GM12878 (cell line): Measurements from ENCODE around the gene ENDOU. TPM values are rescaled to one million over a fixed set of nuclear protein-coding genes. Genes with fewer than 3 reads are reported as not detected.

Source experiments
- ATAC-seq: fragments of 200-7000 bp; cut with Tn5 transposase; 3 replicates; pipeline ENCODE4 v1.9.1; 2020; ENCODE audit warnings: mild to moderate bottlenecking, moderate library complexity
- BruUV-seq: library from RNA; stranded (reverse); fragments of 400-500 nt; replicated peaks from 2 replicates; lab custom pipeline; 2021; lab: Mats Ljungman, UMichigan
- CTCF ChIA-PET: fragments of 300-600 bp; sonication (Branson Sonifier 250); formaldehyde crosslinking; extraction: SDS; loops from one replicate; lab custom pipeline; 2021; ENCODE audit warnings: inconsistent platforms; lab: Yijun Ruan, JAX
- POLR2A ChIA-PET: fragments of 350-600 bp; formaldehyde crosslinking; extraction: SDS; loops from one replicate; lab custom pipeline; 2021; ENCODE audit warnings: inconsistent platforms; lab: Charles Lee
- RAD21 ChIA-PET: fragments of 300-600 bp; sonication (Branson Sonifier 250); formaldehyde crosslinking; loops from one replicate; lab custom pipeline; 2023; ENCODE audit warnings: antibody characterized with exemption; ENCODE audit not compliant: unreplicated experiment; lab: Charles Lee
- SMC1A ChIA-PET: fragments of 300-600 bp; sonication (Branson Sonifier 250); formaldehyde crosslinking; loops from one replicate; lab custom pipeline; 2023; ENCODE audit not compliant: unreplicated experiment, uncharacterized antibody; lab: Charles Lee
- DNase-seq: peaks from one replicate; pipeline ENCODE4 v3.0.0-alpha.2; 2011; ENCODE audit warnings: low read depth, low spot score
- FAIRE-seq: peaks from 3 replicates; lab custom pipeline; 2011; peaks lifted over from hg19 to GRCh38; lab: Jason Lieb, UNC
- H2AFZ ChIP-seq: 2 replicates; pipeline ENCODE4 v1.6.0; 2011; ENCODE audit warnings: low read depth, low read length, control low read depth; ENCODE audit not compliant: control insufficient read depth
- H3K27ac ChIP-seq: 2 replicates; pipeline ENCODE4 v1.5.1; 2011; ENCODE audit warnings: control low read depth; ENCODE audit not compliant: control insufficient read depth, insufficient read depth
- H3K27me3 ChIP-seq, 2 experiments: replicated peaks in 1 of 2; 2 replicates each; pipeline versions ENCODE4 v1.6.0 to v1.6.1; 2011; ENCODE audit warnings: low read length in 1 of 2; ENCODE audit not compliant: control insufficient read depth in 2 of 2, insufficient read depth in 2 of 2
- H3K36me3 ChIP-seq, 2 experiments: 2 replicates each; pipeline ENCODE4 v1.5.1; 2011; ENCODE audit warnings: low read length in 1 of 2; ENCODE audit not compliant: control insufficient read depth in 2 of 2, insufficient read depth in 2 of 2
- H3K4me1 ChIP-seq: 2 replicates; pipeline ENCODE4 v1.6.1; 2011; ENCODE audit warnings: mild to moderate bottlenecking, low read length, moderate library complexity, mixed read lengths; ENCODE audit not compliant: control insufficient read depth, insufficient read depth
- H3K4me2 ChIP-seq: 2 replicates; pipeline ENCODE4 v1.6.0; 2011; ENCODE audit warnings: control low read depth; ENCODE audit not compliant: control insufficient read depth, insufficient read depth
- H3K4me3 ChIP-seq: fragments of 200-600 bp; sonication (generic); 2 replicates; pipeline ENCODE4 v1.5.1; 2016
- H3K79me2 ChIP-seq: 2 replicates; pipeline ENCODE4 v1.6.0; 2011; ENCODE audit warnings: low read length; ENCODE audit not compliant: control insufficient read depth, insufficient read depth
- H3K9ac ChIP-seq: 2 replicates; pipeline ENCODE4 v1.8.0; 2011; ENCODE audit warnings: low read length, control low read depth, mixed read lengths; ENCODE audit not compliant: control insufficient read depth, insufficient read depth
- H3K9me3 ChIP-seq: replicated peaks from 3 replicates; pipeline ENCODE4 v1.5.1; 2011; ENCODE audit warnings: mild to moderate bottlenecking, low read length; ENCODE audit not compliant: control insufficient read depth, insufficient read depth
- H4K20me1 ChIP-seq: 2 replicates; pipeline ENCODE4 v1.6.0; 2011; ENCODE audit not compliant: control insufficient read depth, insufficient read depth
- WGBS: methylation state at CpG from one replicate; pipeline ENCODE4 v1.1.6; 2016; ENCODE audit warnings: low lambda C conversion rate; ENCODE audit not compliant: insufficient replicate concordance, insufficient coverage; ENCODE audit errors: missing lambda C conversion rate; 5-methylcytosine and 5-hydroxymethylcytosine counted together
- in situ Hi-C: fragments of 300-500 bp; cut with MboI; formaldehyde crosslinking; loops from 9 replicates; pipeline ENCODE4 v1.14.3; 2018; ENCODE audit warnings: mixed read lengths
- intact Hi-C: fragments of 100-400 bp; cut with micrococcal nuclease; formaldehyde crosslinking; loops from one replicate; pipeline ENCODE4 v1.14.2; 2022; ENCODE audit not compliant: unreplicated experiment
- polyA plus RNA-seq, 11 experiments: library from polyadenylated mRNA; depleted of rRNA in 4 of 11; unstranded in 6 of 11; stranded (reverse) in 5 of 11; fragments of >200 nt; fragmentation: Nextera tagmentation in 4 of 11; fragmentation: Illumina TruSeq in 1 of 11; extraction: Ambion mirVana in 4 of 11; extraction: Trizol in 1 of 11; gene quantifications; 1 replicate in 1 of 11; 2 replicates in 10 of 11; pipeline versions ENCODE4 v1.2.1 to v1.2.3, GENCODE V29; 2011 to 2016; ENCODE audit warnings: inconsistent platforms in 2 of 11, missing spikeins in 2 of 11, low read depth in 1 of 11
- total RNA-seq, 4 experiments: library from RNA; depleted of rRNA in 3 of 4; stranded (reverse); fragments of >200 nt in 3 of 4; fragmentation: Illumina TruSeq in 1 of 4; extraction: Trizol in 1 of 4; gene quantifications; 2 replicates each; pipeline versions ENCODE4 v1.2.1 to v1.2.3, GENCODE V29; 2013 to 2021
- TF ChIP-seq, protein P1 (sequence below): fragments of 450-650 bp; IDR thresholded peaks from 2 replicates; pipeline ENCODE4 v1.6.1; 2017; ENCODE audit warnings: mild to moderate bottlenecking
- TF ChIP-seq, protein P2 (sequence below): fragments of 450-650 bp; IDR thresholded peaks from 2 replicates; pipeline ENCODE4 v1.6.1; 2017; ENCODE audit warnings: antibody characterized with exemption, mild to moderate bottlenecking, moderate library complexity

Gene ENDOU
- total and polyA plus RNA-seq, 10 of the 15 experiments (the other 5 are each of a cell fraction or from before 2014, with no cell fraction given) = 0.03 to 0.17 (median 0.10) TPM; not detected in 4

- DNase-seq = no peak
- RAD21 ChIA-PET = interaction anchor here (1.2 to 9.0 kb wide), 3 partner anchors 30 to 128 kb away, joined by 4 to 61 read pairs (median 4); no protein-coding TSS in a partner anchor
- TF ChIP-seq, protein P1, sequence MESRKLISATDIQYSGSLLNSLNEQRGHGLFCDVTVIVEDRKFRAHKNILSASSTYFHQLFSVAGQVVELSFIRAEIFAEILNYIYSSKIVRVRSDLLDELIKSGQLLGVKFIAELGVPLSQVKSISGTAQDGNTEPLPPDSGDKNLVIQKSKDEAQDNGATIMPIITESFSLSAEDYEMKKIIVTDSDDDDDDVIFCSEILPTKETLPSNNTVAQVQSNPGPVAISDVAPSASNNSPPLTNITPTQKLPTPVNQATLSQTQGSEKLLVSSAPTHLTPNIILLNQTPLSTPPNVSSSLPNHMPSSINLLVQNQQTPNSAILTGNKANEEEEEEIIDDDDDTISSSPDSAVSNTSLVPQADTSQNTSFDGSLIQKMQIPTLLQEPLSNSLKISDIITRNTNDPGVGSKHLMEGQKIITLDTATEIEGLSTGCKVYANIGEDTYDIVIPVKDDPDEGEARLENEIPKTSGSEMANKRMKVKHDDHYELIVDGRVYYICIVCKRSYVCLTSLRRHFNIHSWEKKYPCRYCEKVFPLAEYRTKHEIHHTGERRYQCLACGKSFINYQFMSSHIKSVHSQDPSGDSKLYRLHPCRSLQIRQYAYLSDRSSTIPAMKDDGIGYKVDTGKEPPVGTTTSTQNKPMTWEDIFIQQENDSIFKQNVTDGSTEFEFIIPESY = no peak
- TF ChIP-seq, protein P2, sequence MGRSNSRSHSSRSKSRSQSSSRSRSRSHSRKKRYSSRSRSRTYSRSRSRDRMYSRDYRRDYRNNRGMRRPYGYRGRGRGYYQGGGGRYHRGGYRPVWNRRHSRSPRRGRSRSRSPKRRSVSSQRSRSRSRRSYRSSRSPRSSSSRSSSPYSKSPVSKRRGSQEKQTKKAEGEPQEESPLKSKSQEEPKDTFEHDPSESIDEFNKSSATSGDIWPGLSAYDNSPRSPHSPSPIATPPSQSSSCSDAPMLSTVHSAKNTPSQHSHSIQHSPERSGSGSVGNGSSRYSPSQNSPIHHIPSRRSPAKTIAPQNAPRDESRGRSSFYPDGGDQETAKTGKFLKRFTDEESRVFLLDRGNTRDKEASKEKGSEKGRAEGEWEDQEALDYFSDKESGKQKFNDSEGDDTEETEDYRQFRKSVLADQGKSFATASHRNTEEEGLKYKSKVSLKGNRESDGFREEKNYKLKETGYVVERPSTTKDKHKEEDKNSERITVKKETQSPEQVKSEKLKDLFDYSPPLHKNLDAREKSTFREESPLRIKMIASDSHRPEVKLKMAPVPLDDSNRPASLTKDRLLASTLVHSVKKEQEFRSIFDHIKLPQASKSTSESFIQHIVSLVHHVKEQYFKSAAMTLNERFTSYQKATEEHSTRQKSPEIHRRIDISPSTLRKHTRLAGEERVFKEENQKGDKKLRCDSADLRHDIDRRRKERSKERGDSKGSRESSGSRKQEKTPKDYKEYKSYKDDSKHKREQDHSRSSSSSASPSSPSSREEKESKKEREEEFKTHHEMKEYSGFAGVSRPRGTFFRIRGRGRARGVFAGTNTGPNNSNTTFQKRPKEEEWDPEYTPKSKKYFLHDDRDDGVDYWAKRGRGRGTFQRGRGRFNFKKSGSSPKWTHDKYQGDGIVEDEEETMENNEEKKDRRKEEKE = no peak
- TF ChIP-seq, all 136 proteins: peak for 0
- POLR2A ChIA-PET = no interaction called here
- no TSS peak for BruUV-seq
- FAIRE-seq = no peak
- no peaks in the 10 kb centered on the region for H3K36me3 ChIP-seq
- H3K27ac ChIP-seq = no peak overlapping the region
- H3K4me2 ChIP-seq = no peak overlapping the region
- no peaks in the 10 kb centered on the region for H3K9me3 ChIP-seq
- CTCF ChIA-PET = interaction anchor here (1.0 to 9.7 kb wide), 6 partner anchors 16 to 127 kb away, joined by 3 to 102 read pairs (median 7); no protein-coding TSS in a partner anchor
- no peak for ATAC-seq
- H3K4me1 ChIP-seq = peaks cover 32% of the 10 kb centered on the region
- intact Hi-C loops (no loop called here), in situ Hi-C loops (loop anchor here (5.0 kb wide), 3 partner anchors 66 to 456 kb away; no protein-coding TSS in a partner anchor)
- peaks cover 9% of the 10 kb centered on the region for H3K79me2 ChIP-seq
- no peaks in the 10 kb centered on the region for H3K27me3 ChIP-seq
- H2AFZ ChIP-seq = no peak overlapping the region
- H3K4me3 ChIP-seq = no peak overlapping the region
- SMC1A ChIA-PET = interaction anchor here (10.8 kb wide), 1 partner anchor 31 kb away, joined by 129 read pairs; no protein-coding TSS in a partner anchor
- 81% methylated on average over 5 of the region's 5 CpGs for WGBS
- no peaks in the 10 kb centered on the region for H4K20me1 ChIP-seq
- H3K9ac ChIP-seq = no peak overlapping the region
These were observed 13.8 kb downstream of the ENDOU start for GRCh38 chr12:47711448-47711847.
